Panc1 (cell line): ENCODE data around the gene ARL1. TPM values are rescaled to one million over a fixed set of nuclear protein-coding genes. Genes with fewer than 3 reads are reported as not detected.
A peak's percentile ranks its signal among the peaks of the same experiment; 100 is the strongest.
"Not testable (repeated sequence)": the region's sequence is repeated elsewhere in the genome, so short reads cannot be mapped to it uniquely, and the experiment has no call there.

Source experiments
- ATAC-seq: fragments of 200-7000 bp; cut with Tn5 transposase; 2 replicates; pipeline ENCODE4 v1.9.1; 2020; ENCODE audit warnings: mild to moderate bottlenecking, moderate library complexity
- BruUV-seq: library from RNA; stranded (reverse); fragments of 400-500 nt; replicated peaks from 2 replicates; lab custom pipeline; 2021; lab: Mats Ljungman, UMichigan
- CTCF ChIA-PET: fragments of 300-600 bp; sonication (Branson Sonifier 250); formaldehyde crosslinking; loops from one replicate; lab custom pipeline; 2022; ENCODE audit warnings: antibody characterized with exemption; lab: Charles Lee
- POLR2A ChIA-PET: fragments of 300-600 bp; sonication (Branson Sonifier 250); formaldehyde crosslinking; loops from one replicate; lab custom pipeline; 2022; ENCODE audit warnings: antibody characterized with exemption; lab: Charles Lee
- DNase-seq: peaks from one replicate; pipeline ENCODE4 v3.0.0-alpha.2; 2010; ENCODE audit warnings: low read depth, low spot score
- H3K27ac ChIP-seq: 2 replicates; pipeline ENCODE4 v1.5.1; 2011; ENCODE audit warnings: mild to moderate bottlenecking, low read length, inconsistent platforms
- H3K27me3 ChIP-seq: fragments of 200-500 bp; sonication (Bioruptor generic); 2 replicates; pipeline ENCODE4 v1.6.0; 2014; ENCODE audit warnings: low read length, inconsistent platforms; ENCODE audit not compliant: control insufficient read depth, insufficient read depth
- H3K36me3 ChIP-seq: fragments of 200-500 bp; sonication (Bioruptor generic); 2 replicates; pipeline ENCODE4 v1.5.1; 2014; ENCODE audit warnings: inconsistent platforms, mild to moderate bottlenecking, low read length, moderate library complexity; ENCODE audit not compliant: control insufficient read depth, insufficient read depth
- H3K4me1 ChIP-seq: 2 replicates; pipeline ENCODE4 v1.5.1; 2011; ENCODE audit warnings: inconsistent platforms, mild to moderate bottlenecking, low read length, moderate library complexity; ENCODE audit not compliant: control insufficient read depth, insufficient read depth
- H3K4me3 ChIP-seq, 2 experiments: 2 replicates each; pipeline ENCODE4 v1.5.1; 2011 to 2012; ENCODE audit warnings: low read depth in 2 of 2, low read length in 2 of 2, mild to moderate bottlenecking in 2 of 2, inconsistent platforms in 1 of 2, moderate library complexity in 1 of 2
- H3K9me3 ChIP-seq: fragments of 200-500 bp; sonication (Bioruptor generic); 2 replicates; pipeline ENCODE4 v1.5.1; 2014; ENCODE audit warnings: low read depth, mild to moderate bottlenecking, inconsistent platforms, low read length, moderate library complexity; ENCODE audit not compliant: control insufficient read depth, insufficient read depth
- POLR2AphosphoS5 ChIP-seq: IDR thresholded peaks from 2 replicates; pipeline ENCODE4 v1.6.1; 2012; ENCODE audit warnings: mild to moderate bottlenecking, low read depth, low read length, moderate library complexity
- SIN3A ChIP-seq: IDR thresholded peaks from 2 replicates; pipeline ENCODE4 v1.6.1; 2012; ENCODE audit warnings: low read depth, mild to moderate bottlenecking, low read length, moderate library complexity, borderline replicate concordance; ENCODE audit not compliant: insufficient read depth
- TCF7L2 ChIP-seq: IDR thresholded peaks from 2 replicates; pipeline ENCODE4 v1.6.1; 2011; ENCODE audit warnings: mild to moderate bottlenecking, low read depth, low read length, inconsistent platforms
- in situ Hi-C: cut with HindIII; loops from 2 replicates; pipeline ENCODE4 v1.10.0; 2016; ENCODE audit warnings: low sequenced_read_pairs, low pct_unique_long_range_greater_than_20kb
- intact Hi-C: fragments of 100-400 bp; cut with micrococcal nuclease; formaldehyde crosslinking; loops from one replicate; pipeline ENCODE4 v1.10.0; 2022; ENCODE audit not compliant: unreplicated experiment
- total RNA-seq: library from RNA; stranded (reverse); gene quantifications from one replicate; pipeline ENCODE4 v1.2.1, GENCODE V29; 2021; ENCODE audit not compliant: unreplicated experiment
- TF ChIP-seq, protein P1 (sequence below): fragments of 450-650 bp; IDR thresholded peaks from 2 replicates; pipeline ENCODE4 v1.5.1; 2017; ENCODE audit warnings: mild to moderate bottlenecking
- TF ChIP-seq, protein P2 (sequence below), 2 experiments: IDR thresholded peaks; 2 replicates each; pipeline ENCODE4 v1.6.1; 2011 to 2012; ENCODE audit warnings: low read depth in 2 of 2, control low read depth in 1 of 2, low read length in 1 of 2, mild to moderate bottlenecking in 1 of 2, moderate library complexity in 1 of 2; ENCODE audit not compliant: insufficient read depth in 1 of 2

The ARL1 gene
- total RNA-seq, 1 experiment from 2014 or later, result 64.9 TPM

DNA sequence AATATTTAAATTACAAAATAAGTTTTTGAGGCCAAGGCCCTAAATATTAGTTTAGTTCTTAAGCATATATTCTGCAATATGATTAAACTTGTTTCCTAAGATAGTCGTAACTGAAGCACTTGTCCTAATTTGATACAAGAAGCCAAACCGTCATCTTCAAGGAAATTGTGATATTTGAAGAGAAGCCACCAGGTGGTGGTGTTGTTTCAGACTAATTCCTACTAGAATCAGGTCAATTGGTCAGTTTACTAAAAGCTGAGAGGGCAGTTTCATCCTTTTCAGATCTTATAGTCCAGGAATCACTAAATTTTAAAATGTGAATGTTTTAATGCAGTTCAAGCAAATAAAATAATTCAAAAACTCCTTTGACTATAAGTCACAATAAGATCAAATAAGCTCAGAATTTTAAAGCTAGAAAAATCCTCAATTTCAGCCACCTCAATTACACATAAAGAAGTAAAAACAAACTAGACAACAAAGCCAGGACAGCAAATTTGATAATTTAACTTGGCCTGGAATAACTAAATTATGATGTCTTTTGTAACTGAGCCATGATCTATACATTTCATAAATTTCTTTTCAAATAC, 7.1 kb upstream of the ARL1 start:
- DNase-seq (peak; percentile 68), ATAC-seq (peak; percentile 82)
- BruUV-seq, result no TSS peak
- Histone ChIP-seq H3K36me3 (no peaks in the 10 kb centered on the region), H3K9me3 (no peaks in the 10 kb centered on the region), H3K27ac (no peak overlapping the region), H3K4me3 (no peak overlapping the region), H3K4me1 (no peaks in the 10 kb centered on the region), H3K27me3 (no peaks in the 10 kb centered on the region; the same call in 1 of the 2 replicates)
- TF ChIP-seq SIN3A, result no peak
- TF ChIP-seq, protein P1, sequence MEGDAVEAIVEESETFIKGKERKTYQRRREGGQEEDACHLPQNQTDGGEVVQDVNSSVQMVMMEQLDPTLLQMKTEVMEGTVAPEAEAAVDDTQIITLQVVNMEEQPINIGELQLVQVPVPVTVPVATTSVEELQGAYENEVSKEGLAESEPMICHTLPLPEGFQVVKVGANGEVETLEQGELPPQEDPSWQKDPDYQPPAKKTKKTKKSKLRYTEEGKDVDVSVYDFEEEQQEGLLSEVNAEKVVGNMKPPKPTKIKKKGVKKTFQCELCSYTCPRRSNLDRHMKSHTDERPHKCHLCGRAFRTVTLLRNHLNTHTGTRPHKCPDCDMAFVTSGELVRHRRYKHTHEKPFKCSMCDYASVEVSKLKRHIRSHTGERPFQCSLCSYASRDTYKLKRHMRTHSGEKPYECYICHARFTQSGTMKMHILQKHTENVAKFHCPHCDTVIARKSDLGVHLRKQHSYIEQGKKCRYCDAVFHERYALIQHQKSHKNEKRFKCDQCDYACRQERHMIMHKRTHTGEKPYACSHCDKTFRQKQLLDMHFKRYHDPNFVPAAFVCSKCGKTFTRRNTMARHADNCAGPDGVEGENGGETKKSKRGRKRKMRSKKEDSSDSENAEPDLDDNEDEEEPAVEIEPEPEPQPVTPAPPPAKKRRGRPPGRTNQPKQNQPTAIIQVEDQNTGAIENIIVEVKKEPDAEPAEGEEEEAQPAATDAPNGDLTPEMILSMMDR, result peak; percentile 61; the same call in 1 of the 2 replicates
- in situ Hi-C loops, result no loop called here
- POLR2A ChIA-PET, result no interaction called here
- intact Hi-C loops, result loop anchor here (5.0 to 10.0 kb wide), 3 partner anchors 280 to 418 kb away; partner anchors contain the start of genes CHPT1 and GNPTAB
- CTCF ChIA-PET, result no interaction called here

DNA sequence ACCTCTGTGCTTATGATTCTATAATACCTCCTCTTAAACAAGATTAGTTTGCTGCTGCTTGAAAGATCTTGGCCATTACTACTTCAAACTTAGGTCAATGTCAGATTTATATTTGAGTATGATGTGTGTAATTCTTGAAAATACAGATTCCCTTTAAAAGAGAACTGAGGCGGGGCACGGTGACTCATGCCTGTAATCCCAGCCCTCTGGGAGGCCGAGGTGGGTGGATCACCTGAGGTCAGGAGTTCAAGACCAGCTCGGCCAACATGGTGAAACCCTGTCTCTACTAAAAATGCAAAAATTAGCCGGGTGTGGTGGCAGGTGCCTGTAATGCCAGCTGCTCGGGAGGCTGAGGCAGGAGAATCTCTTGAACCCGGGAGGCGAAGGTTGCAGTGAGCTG, 2.6 kb upstream of the ARL1 start:
- POLR2A ChIA-PET, CTCF ChIA-PET, H3K9me3 ChIP-seq, BruUV-seq, DNase-seq, in situ Hi-C loops, H3K4me3 ChIP-seq, H3K36me3 ChIP-seq, H3K4me1 ChIP-seq, H3K27me3 ChIP-seq, H3K27ac ChIP-seq, ATAC-seq: not testable (repeated sequence)
- intact Hi-C loops, result loop anchor here (5.0 to 10.0 kb wide), 3 partner anchors 285 to 422 kb away; partner anchors contain the start of genes CHPT1 and GNPTAB

DNA sequence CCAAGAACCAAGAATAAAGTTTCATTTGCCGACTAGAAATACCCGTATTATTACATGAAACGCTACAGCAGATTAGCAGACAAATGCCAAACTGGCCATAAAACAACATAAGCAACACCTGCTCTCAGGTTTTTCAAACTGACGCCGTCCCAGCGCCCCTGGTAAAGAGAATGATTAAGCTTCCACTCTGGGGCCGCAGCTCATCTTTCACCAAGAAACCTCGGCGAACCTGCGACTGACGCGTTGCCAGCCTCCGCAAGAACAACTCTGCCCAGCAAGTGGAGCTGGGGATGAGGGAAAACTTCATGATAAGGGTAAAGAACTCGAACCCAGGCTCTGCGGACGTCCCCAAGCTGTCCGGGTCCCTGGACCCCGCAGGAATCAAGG, 530 bp downstream of the ARL1 start:
- POLR2A ChIA-PET, result interaction anchor here (0.6 to 0.7 kb wide), 2 partner anchors 10 to 225 kb away, joined by 3 read pairs; no protein-coding TSS in a partner anchor
- intact Hi-C loops, result no loop called here
- peaks cover 9% of the 10 kb centered on the region; the same call in 1 of the 2 replicates for H3K4me1 ChIP-seq

DNA sequence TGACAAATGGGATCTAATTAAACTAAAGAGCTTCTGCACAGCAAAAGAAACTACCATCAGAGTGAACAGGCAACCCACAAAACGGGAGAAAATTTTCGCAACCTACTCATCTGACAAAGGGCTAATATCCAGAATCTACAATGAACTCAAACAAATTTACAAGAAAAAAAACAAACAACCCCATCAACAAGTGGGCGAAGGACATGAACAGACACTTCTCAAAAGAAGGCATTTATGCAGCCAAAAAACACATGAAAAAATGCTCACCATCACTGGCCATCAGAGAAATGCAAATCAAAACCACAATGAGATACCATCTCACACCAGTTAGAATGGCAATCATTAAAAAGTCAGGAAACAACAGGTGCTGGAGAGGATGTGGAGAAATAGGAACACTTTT, 16.4 kb downstream of the ARL1 start:
- H3K27me3 ChIP-seq, CTCF ChIA-PET, ATAC-seq, H3K27ac ChIP-seq, H3K4me3 ChIP-seq, H3K4me1 ChIP-seq, in situ Hi-C loops, BruUV-seq, H3K9me3 ChIP-seq, POLR2A ChIA-PET, intact Hi-C loops, DNase-seq: not testable (repeated sequence)
- peaks cover 19% of the 10 kb centered on the region for H3K36me3 ChIP-seq

More for the DNA sequence above, 530 bp downstream of the ARL1 start:
- Histone ChIP-seq H3K36me3 (no peaks in the 10 kb centered on the region; the same call in 1 of the 2 replicates), H3K27ac (peak overlapping the region; percentile 97), H3K9me3 (no peaks in the 10 kb centered on the region), H3K27me3 (no peaks in the 10 kb centered on the region; the same call in 1 of the 2 replicates), H3K4me3 (peak overlapping the region; percentile 87 to 98)
- in situ Hi-C loops, result no loop called here
- no TSS peak for BruUV-seq
- CTCF ChIA-PET, result no interaction called here
- TF ChIP-seq SIN3A (no peak), TCF7L2 (no peak), POLR2AphosphoS5 (no peak)
- TF ChIP-seq, protein P1, result no peak
- TF ChIP-seq, protein P2, sequence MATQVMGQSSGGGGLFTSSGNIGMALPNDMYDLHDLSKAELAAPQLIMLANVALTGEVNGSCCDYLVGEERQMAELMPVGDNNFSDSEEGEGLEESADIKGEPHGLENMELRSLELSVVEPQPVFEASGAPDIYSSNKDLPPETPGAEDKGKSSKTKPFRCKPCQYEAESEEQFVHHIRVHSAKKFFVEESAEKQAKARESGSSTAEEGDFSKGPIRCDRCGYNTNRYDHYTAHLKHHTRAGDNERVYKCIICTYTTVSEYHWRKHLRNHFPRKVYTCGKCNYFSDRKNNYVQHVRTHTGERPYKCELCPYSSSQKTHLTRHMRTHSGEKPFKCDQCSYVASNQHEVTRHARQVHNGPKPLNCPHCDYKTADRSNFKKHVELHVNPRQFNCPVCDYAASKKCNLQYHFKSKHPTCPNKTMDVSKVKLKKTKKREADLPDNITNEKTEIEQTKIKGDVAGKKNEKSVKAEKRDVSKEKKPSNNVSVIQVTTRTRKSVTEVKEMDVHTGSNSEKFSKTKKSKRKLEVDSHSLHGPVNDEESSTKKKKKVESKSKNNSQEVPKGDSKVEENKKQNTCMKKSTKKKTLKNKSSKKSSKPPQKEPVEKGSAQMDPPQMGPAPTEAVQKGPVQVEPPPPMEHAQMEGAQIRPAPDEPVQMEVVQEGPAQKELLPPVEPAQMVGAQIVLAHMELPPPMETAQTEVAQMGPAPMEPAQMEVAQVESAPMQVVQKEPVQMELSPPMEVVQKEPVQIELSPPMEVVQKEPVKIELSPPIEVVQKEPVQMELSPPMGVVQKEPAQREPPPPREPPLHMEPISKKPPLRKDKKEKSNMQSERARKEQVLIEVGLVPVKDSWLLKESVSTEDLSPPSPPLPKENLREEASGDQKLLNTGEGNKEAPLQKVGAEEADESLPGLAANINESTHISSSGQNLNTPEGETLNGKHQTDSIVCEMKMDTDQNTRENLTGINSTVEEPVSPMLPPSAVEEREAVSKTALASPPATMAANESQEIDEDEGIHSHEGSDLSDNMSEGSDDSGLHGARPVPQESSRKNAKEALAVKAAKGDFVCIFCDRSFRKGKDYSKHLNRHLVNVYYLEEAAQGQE (IDR thresholded peaks at IDR 0.05; ENCODE audit: insufficient read depth in 1 of 2, low read depth in 2 of 2, low read length in 1 of 2), result no peak
- ATAC-seq (peak; percentile 10; the same call in 1 of the 2 replicates), DNase-seq (no peak)
